Natural killer cell (primary cell): ENCODE results near the gene LNX1. TPM values are rescaled to one million over a fixed set of nuclear protein-coding genes. Genes with fewer than 3 reads are reported as not detected.

Experiments
- ATAC-seq, 3 donors: fragments of 150-1000 bp in 2 of 3; fragments of 200-7000 bp in 1 of 3; cut with Tn5 transposase; 1 replicate in 1 of 3; 2 replicates in 2 of 3; pipeline ENCODE4 v1.10.0; 2021; ENCODE audit warnings: mild to moderate bottlenecking in 2 of 3, moderate library complexity in 2 of 3
- DNase-seq, 2 donors: peaks; one replicate each; pipeline versions ENCODE4 v3.0.0 to v3.0.0-alpha.2; 2013 to 2021; ENCODE audit warnings: mixed read lengths in 1 of 2
- H3K27ac ChIP-seq: one replicate; pipeline ENCODE4 v1.5.1; 2013; ENCODE audit warnings: mild to moderate bottlenecking, low read length
- H3K27me3 ChIP-seq: one replicate; pipeline ENCODE4 v1.6.1; 2013; ENCODE audit warnings: low read length; ENCODE audit not compliant: control insufficient read depth, insufficient read depth
- H3K36me3 ChIP-seq: one replicate; pipeline ENCODE4 v1.6.1; 2013; ENCODE audit warnings: low read length; ENCODE audit not compliant: control insufficient read depth, insufficient read depth
- H3K4me1 ChIP-seq: one replicate; pipeline ENCODE4 v1.6.1; 2013; ENCODE audit warnings: low read length; ENCODE audit not compliant: control insufficient read depth, insufficient read depth
- H3K4me3 ChIP-seq: one replicate; pipeline ENCODE4 v1.5.1; 2013; ENCODE audit warnings: low read length
- H3K9me3 ChIP-seq: one replicate; pipeline ENCODE4 v1.6.1; 2013; ENCODE audit warnings: low read length; ENCODE audit not compliant: control insufficient read depth, insufficient read depth
- H3K27ac Mint-ChIP-seq, 2 donors: one replicate each; pipeline ENCODE4 v1.8.0; 2022; ENCODE audit warnings: mild to moderate bottlenecking in 2 of 2, mixed read lengths in 2 of 2, moderate library complexity in 1 of 2
- H3K27me3 Mint-ChIP-seq, 2 donors: one replicate each; pipeline ENCODE4 v1.8.0; 2022; ENCODE audit warnings: low read depth in 2 of 2, mixed read lengths in 2 of 2
- H3K36me3 Mint-ChIP-seq: one replicate; pipeline ENCODE4 v1.8.0; 2022; ENCODE audit warnings: mixed read lengths
- H3K4me1 Mint-ChIP-seq, 2 donors: one replicate each; pipeline ENCODE4 v1.8.0; 2022; ENCODE audit warnings: mixed read lengths in 2 of 2
- H3K4me3 Mint-ChIP-seq: one replicate; pipeline ENCODE4 v1.8.0; 2022; ENCODE audit warnings: mild to moderate bottlenecking, moderate library complexity, mixed read lengths
- H3K9me3 Mint-ChIP-seq, 2 donors: one replicate each; pipeline ENCODE4 v1.8.0; 2022; ENCODE audit warnings: mixed read lengths in 2 of 2
- CTCF ChIP-seq: fragments of 200-600 bp; IDR thresholded peaks from one replicate; pipeline ENCODE4 v1.8.0; 2022; ENCODE audit warnings: antibody characterized with exemption
- WGBS: methylation state at CpG from one replicate; pipeline ENCODE4 v1.1.7; 2013; ENCODE audit warnings: missing lambda C conversion rate; ENCODE audit not compliant: insufficient coverage; 5-methylcytosine and 5-hydroxymethylcytosine counted together
- intact Hi-C: fragments of 100-400 bp; cut with micrococcal nuclease; formaldehyde crosslinking; loops from one replicate; pipeline ENCODE4 v1.14.2; 2022
- total RNA-seq, 4 donors: library from RNA; stranded (reverse); fragments of 120-200 nt in 1 of 4; gene quantifications; one replicate each; pipeline versions ENCODE4 v1.2.3 to v1.2.4, GENCODE V29; 2013 to 2022

LNX1 gene
- total RNA-seq, 3 donors from 2014 or later (not counting 1 experiment from before 2014, with no cell fraction given) = not detected

DNA sequence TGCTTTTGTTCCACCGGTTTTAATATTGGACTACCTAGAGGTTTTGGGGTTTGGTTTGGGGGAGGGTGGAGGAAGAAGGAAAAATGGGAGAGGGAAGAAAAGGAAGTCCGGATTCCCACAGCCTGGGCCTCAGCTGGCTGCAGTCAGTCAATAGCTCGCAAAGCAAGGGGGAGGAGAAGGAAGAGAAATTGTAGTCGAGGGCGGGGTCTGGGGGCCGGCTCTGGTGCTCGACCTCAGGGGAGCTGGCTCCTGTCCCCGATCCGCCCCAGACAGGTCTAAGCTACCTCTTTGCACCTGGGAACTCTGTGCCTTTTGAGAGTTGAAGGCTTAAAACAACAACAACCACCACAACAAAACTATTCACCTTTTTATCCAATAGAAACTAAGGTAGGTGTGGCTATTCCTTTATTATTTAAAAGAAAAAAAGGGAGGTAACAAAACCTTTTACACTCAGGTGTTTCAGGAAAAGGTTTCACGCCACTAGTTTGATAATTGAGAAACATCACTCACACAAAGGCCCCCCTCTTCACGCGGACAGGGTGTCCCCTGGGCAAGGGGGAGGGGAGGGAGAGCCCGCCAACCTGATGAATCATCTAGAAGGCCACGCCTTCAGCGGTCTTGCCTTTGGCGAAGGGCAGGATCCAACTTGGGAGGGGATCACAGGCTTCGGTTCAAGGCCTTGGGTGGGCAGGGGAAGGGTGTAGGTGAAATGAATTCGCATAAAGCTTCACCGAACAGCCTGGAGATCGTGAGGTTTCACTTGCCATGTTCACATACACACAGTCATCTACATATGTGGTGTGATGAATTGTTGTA is 1.6 kb upstream of the LNX1 start:
- Mint-ChIP-seq H3K9me3 (no peaks in the 10 kb centered on the region), H3K27me3 (peaks cover 29 to 46% of the 10 kb centered on the region in 2 donors), H3K27ac (no peak overlapping the region), H3K4me1 (peaks cover 0 to 13% of the 10 kb centered on the region in 2 donors), H3K36me3 (no peaks in the 10 kb centered on the region), H3K4me3 (no peak overlapping the region)
- TF ChIP-seq CTCF = no peak
- H3K27me3 ChIP-seq = no peaks in the 10 kb centered on the region
- H3K36me3 ChIP-seq = no peaks in the 10 kb centered on the region
- no peak for DNase-seq
- peaks cover 6% of the 10 kb centered on the region for H3K4me1 ChIP-seq
- 29% methylated on average over 13 of the region's 20 CpGs for WGBS
- intact Hi-C loops = no loop called here
- no peaks in the 10 kb centered on the region for H3K9me3 ChIP-seq
- H3K27ac ChIP-seq = no peak overlapping the region
- no peak overlapping the region for H3K4me3 ChIP-seq
- ATAC-seq = no peak

DNA sequence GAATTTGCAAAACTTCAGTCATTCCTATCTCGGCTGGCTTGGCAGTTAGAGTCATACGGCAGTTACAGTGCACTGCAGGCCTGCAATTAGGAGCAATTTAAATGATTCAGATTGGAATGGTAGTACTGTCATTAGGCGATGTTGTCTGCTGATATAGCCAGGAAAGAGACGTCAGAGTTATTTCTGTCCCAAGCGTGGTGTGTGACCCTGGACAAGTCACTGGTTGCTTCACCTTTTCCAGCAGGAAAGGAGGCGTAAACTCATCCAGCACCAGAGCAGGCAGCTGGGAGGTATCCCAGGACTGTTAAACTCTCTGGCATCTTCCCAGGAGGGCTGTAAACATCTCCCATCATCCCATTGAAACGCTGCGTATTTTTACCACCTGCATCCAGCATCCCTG is 836 bp upstream of the LNX1 start:
- no peak for ATAC-seq
- H3K4me3 Mint-ChIP-seq = no peak overlapping the region
- no peak for DNase-seq
- H3K4me1 Mint-ChIP-seq = peaks cover 0 to 13% of the 10 kb centered on the region in 2 donors
- TF ChIP-seq CTCF = no peak
- intact Hi-C loops = no loop called here
- H3K36me3 Mint-ChIP-seq = no peaks in the 10 kb centered on the region
- no peaks in the 10 kb centered on the region for H3K9me3 Mint-ChIP-seq
- peaks cover 29 to 42% of the 10 kb centered on the region in 2 donors for H3K27me3 Mint-ChIP-seq
- Histone ChIP-seq H3K4me1 (peaks cover 6% of the 10 kb centered on the region), H3K36me3 (no peaks in the 10 kb centered on the region), H3K9me3 (no peaks in the 10 kb centered on the region), H3K27ac (no peak overlapping the region), H3K27me3 (no peaks in the 10 kb centered on the region), H3K4me3 (no peak overlapping the region)
- H3K27ac Mint-ChIP-seq = no peak overlapping the region
- WGBS = 78% methylated on average over 8 of the region's 8 CpGs

- no peaks in the 10 kb centered on the region for H3K36me3 Mint-ChIP-seq
- Histone ChIP-seq H3K27ac (no peak overlapping the region), H3K4me3 (no peak overlapping the region), H3K36me3 (no peaks in the 10 kb centered on the region), H3K4me1 (peaks cover 6% of the 10 kb centered on the region), H3K9me3 (no peaks in the 10 kb centered on the region), H3K27me3 (no peaks in the 10 kb centered on the region)
- no peak for TF ChIP-seq CTCF
- ATAC-seq = no peak
- no peaks in the 10 kb centered on the region for H3K9me3 Mint-ChIP-seq
- peaks cover 0 to 13% of the 10 kb centered on the region in 2 donors for H3K4me1 Mint-ChIP-seq
- 94% methylated on average over 2 of the region's 2 CpGs for WGBS
- no peak overlapping the region for H3K27ac Mint-ChIP-seq
- DNase-seq = no peak
- peaks cover 27 to 38% of the 10 kb centered on the region in 2 donors for H3K27me3 Mint-ChIP-seq
- H3K4me3 Mint-ChIP-seq = no peak overlapping the region
- intact Hi-C loops = no loop called here
Measured at GRCh38 chr4:53590187-53590586, 1.1 kb downstream of the LNX1 start.
